HepG2 (cell line): ENCODE results near the gene PLXND1. TPM values are rescaled to one million over a fixed set of nuclear protein-coding genes. Genes with fewer than 3 reads are reported as not detected.

ENCODE experiments used
- ETV5 ChIP-seq: IDR thresholded peaks from 2 replicates; pipeline ENCODE4 v1.6.1; 2018; ENCODE audit warnings: missing biosample characterization, missing genetic modification reagents, inconsistent platforms, borderline replicate concordance
- FOXP1 ChIP-seq, 2 experiments: fragments of 450-650 bp in 1 of 2; IDR thresholded peaks; 2 replicates each; pipeline ENCODE4 v1.6.1; 2017 to 2018; ENCODE audit warnings: antibody characterized with exemption in 1 of 2
- HNF4A ChIP-seq: sonication (generic); formaldehyde crosslinking; IDR thresholded peaks from 2 replicates; pipeline ENCODE4 v1.4.0; 2020; ENCODE audit warnings: missing genetic modification reagents
- MIER2 ChIP-seq: IDR thresholded peaks from 2 replicates; pipeline ENCODE4 v1.6.1; 2016; ENCODE audit warnings: missing biosample characterization, missing genetic modification reagents
- MTF2 ChIP-seq: sonication (generic); formaldehyde crosslinking; IDR thresholded peaks from 2 replicates; pipeline ENCODE4 v1.5.0; 2020; ENCODE audit warnings: missing genetic modification reagents, borderline replicate concordance
- NFE2L2 ChIP-seq: fragments of 150-350 bp; IDR thresholded peaks from 2 replicates; pipeline ENCODE4 v1.6.1; 2014; ENCODE audit warnings: low read length
- PHB2 ChIP-seq: fragments of 450-650 bp; IDR thresholded peaks from 2 replicates; pipeline ENCODE4 v1.6.1; 2018; ENCODE audit not compliant: partially characterized antibody
- PHF8 ChIP-seq: sonication (generic); formaldehyde crosslinking; IDR thresholded peaks from 2 replicates; pipeline ENCODE4 v1.5.0; 2020; ENCODE audit warnings: missing genetic modification reagents
- POLR2AphosphoS2 ChIP-seq: IDR thresholded peaks from 2 replicates; pipeline ENCODE4 v1.6.1; 2011; ENCODE audit warnings: low read depth, low read length, improper control_type of control experiment
- SMARCC2 ChIP-seq: fragments of 450-650 bp; IDR thresholded peaks from 2 replicates; pipeline ENCODE4 v1.6.1; 2017; ENCODE audit warnings: antibody characterized with exemption, mild to moderate bottlenecking
- SRF ChIP-seq: IDR thresholded peaks from 2 replicates; pipeline ENCODE4 v1.6.1; 2011; ENCODE audit warnings: mild to moderate bottlenecking, low read depth, low read length, moderate library complexity
- TBL1XR1 ChIP-seq: fragments of 150-350 bp; IDR thresholded peaks from 2 replicates; pipeline ENCODE4 v1.6.1; 2014; ENCODE audit warnings: borderline replicate concordance, low read length; ENCODE audit not compliant: partially characterized antibody
- ZMYM4 ChIP-seq: sonication (generic); formaldehyde crosslinking; IDR thresholded peaks from 2 replicates; pipeline ENCODE4 v1.8.1; 2023; ENCODE audit warnings: mild to moderate bottlenecking, missing genetic modification reagents
- ZNF333 ChIP-seq: sonication (generic); formaldehyde crosslinking; IDR thresholded peaks from 2 replicates; pipeline ENCODE4 v1.4.0; 2020; ENCODE audit warnings: mild to moderate bottlenecking, missing genetic modification reagents, borderline replicate concordance
- ZNF501 ChIP-seq: sonication (generic); formaldehyde crosslinking; IDR thresholded peaks from 2 replicates; pipeline ENCODE4 v1.5.1; 2020; ENCODE audit warnings: mild to moderate bottlenecking, moderate library complexity, missing genetic modification reagents
- ZNF543 ChIP-seq: sonication (generic); formaldehyde crosslinking; IDR thresholded peaks from 2 replicates; pipeline ENCODE4 v1.4.0; 2020; ENCODE audit warnings: mild to moderate bottlenecking, missing genetic modification reagents
- ZNF557 ChIP-seq: sonication (generic); formaldehyde crosslinking; IDR thresholded peaks from 2 replicates; pipeline ENCODE4 v1.4.0; 2020; ENCODE audit warnings: missing genetic modification reagents
- ZNF619 ChIP-seq: sonication (generic); formaldehyde crosslinking; IDR thresholded peaks from 2 replicates; pipeline ENCODE4 v1.4.0; 2020; ENCODE audit warnings: mild to moderate bottlenecking, missing genetic modification reagents
- polyA plus RNA-seq, 8 experiments: library from polyadenylated mRNA; depleted of rRNA in 3 of 8; stranded (reverse) in 7 of 8; unstranded in 1 of 8; fragments of >200 nt; fragmentation: Illumina TruSeq in 4 of 8; extraction: Trizol in 4 of 8; gene quantifications; 2 replicates each; pipeline versions ENCODE4 v1.2.1 to v1.2.3, GENCODE V29; 2011 to 2016; ENCODE audit warnings: low read depth in 4 of 8, missing spikeins in 1 of 8, mixed read lengths in 1 of 8; ENCODE audit not compliant: insufficient read depth in 1 of 8
- total RNA-seq, 5 experiments: library from RNA; depleted of rRNA; stranded (reverse); fragments of >200 nt; fragmentation: Illumina TruSeq; extraction: Trizol; gene quantifications; 2 replicates each; pipeline ENCODE4 v1.2.3, GENCODE V29; 2016; ENCODE audit warnings: low read depth in 1 of 5
- TF ChIP-seq, protein P1 (sequence below), 2 experiments: sonication (generic) in 1 of 2; formaldehyde crosslinking in 1 of 2; IDR thresholded peaks; 2 replicates each; pipeline versions ENCODE4 v1.4.0 to v1.6.1; 2016 to 2020; ENCODE audit warnings: borderline replicate concordance in 1 of 2, low read depth in 1 of 2, mild to moderate bottlenecking in 1 of 2, missing genetic modification reagents in 1 of 2
- TF ChIP-seq, protein P2 (sequence below): IDR thresholded peaks from 2 replicates; pipeline ENCODE4 v1.6.1; 2016
- TF ChIP-seq, protein P3 (sequence below): sonication (generic); formaldehyde crosslinking; IDR thresholded peaks from 2 replicates; pipeline ENCODE4 v1.5.1; 2020; ENCODE audit warnings: mild to moderate bottlenecking, missing genetic modification reagents, borderline replicate concordance
- TF ChIP-seq, protein P4 (sequence below): sonication (generic); formaldehyde crosslinking; conservative IDR thresholded peaks from 2 replicates; pipeline ENCODE4 v1.4.0; 2020; ENCODE audit warnings: mild to moderate bottlenecking, missing genetic modification reagents, moderate library complexity

The PLXND1 gene
- total and polyA plus RNA-seq, 2 of the 13 experiments (the other 11 are each of a cell fraction or from before 2014, with no cell fraction given): 15.9 to 42.0 TPM

DNA sequence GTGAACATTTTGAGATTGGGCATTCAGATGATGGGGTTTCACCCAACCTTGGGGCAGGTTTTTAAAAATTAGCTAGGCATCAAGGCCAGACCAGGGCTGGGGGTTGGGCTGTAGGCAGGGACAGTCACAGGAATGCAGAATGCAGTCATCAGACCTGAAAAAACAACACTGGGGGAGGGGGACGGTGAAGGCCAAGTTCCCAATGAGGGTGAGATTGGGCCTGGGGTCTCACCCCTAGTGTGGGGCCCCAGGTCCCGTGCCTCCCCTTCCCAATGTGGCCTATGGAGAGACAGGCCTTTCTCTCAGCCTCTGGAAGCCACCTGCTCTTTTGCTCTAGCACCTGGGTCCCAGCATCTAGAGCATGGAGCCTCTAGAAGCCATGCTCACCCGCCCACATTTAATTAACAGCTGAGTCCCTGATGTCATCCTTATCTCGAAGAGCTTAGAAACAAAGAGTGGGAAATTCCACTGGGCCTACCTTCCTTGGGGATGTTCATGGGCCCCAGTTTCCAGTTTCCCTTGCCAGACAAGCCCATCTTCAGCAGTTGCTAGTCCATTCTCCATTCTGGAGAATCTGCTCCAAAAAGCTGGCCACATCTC lies 71.9 kb downstream of the PLXND1 start (continued):
- TF ChIP-seq, protein P1, sequence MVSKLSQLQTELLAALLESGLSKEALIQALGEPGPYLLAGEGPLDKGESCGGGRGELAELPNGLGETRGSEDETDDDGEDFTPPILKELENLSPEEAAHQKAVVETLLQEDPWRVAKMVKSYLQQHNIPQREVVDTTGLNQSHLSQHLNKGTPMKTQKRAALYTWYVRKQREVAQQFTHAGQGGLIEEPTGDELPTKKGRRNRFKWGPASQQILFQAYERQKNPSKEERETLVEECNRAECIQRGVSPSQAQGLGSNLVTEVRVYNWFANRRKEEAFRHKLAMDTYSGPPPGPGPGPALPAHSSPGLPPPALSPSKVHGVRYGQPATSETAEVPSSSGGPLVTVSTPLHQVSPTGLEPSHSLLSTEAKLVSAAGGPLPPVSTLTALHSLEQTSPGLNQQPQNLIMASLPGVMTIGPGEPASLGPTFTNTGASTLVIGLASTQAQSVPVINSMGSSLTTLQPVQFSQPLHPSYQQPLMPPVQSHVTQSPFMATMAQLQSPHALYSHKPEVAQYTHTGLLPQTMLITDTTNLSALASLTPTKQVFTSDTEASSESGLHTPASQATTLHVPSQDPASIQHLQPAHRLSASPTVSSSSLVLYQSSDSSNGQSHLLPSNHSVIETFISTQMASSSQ (IDR thresholded peaks at IDR 0.05; ENCODE audit: low read depth): peak; percentile 47; the same call in 1 of the 2 replicates
- TF ChIP-seq, protein P1 (CRISPR knock-in tag; IDR thresholded peaks at IDR 0.05; ENCODE audit: borderline replicate concordance): peak; percentile 61; the same call in 1 of the 2 replicates
- TF ChIP-seq, protein P2, sequence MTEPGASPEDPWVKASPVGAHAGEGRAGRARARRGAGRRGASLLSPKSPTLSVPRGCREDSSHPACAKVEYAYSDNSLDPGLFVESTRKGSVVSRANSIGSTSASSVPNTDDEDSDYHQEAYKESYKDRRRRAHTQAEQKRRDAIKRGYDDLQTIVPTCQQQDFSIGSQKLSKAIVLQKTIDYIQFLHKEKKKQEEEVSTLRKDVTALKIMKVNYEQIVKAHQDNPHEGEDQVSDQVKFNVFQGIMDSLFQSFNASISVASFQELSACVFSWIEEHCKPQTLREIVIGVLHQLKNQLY (CRISPR knock-in tag): no peak
- TF ChIP-seq MTF2 (CRISPR knock-in tag) (no peak), ZNF501 (no peak), PHF8 (CRISPR knock-in tag) (no peak), ETV5 (CRISPR knock-in tag) (no peak), ZNF619 (CRISPR knock-in tag) (no peak), POLR2AphosphoS2 (no peak), HNF4A (CRISPR knock-in tag) (peak; percentile 44), PHB2 (no peak), ZNF557 (CRISPR knock-in tag) (no peak), ZNF543 (CRISPR knock-in tag) (no peak), ZNF333 (no peak), SRF (no peak), MIER2 (CRISPR knock-in tag) (no peak), FOXP1 (IDR thresholded peaks at IDR 0.05) (no peak), FOXP1 (CRISPR knock-in tag; IDR thresholded peaks at IDR 0.05) (peak; percentile 56), ZMYM4 (CRISPR knock-in tag) (no peak), SMARCC2 (no peak), NFE2L2 (no peak), TBL1XR1 (peak; percentile 47)
- TF ChIP-seq, protein P3, sequence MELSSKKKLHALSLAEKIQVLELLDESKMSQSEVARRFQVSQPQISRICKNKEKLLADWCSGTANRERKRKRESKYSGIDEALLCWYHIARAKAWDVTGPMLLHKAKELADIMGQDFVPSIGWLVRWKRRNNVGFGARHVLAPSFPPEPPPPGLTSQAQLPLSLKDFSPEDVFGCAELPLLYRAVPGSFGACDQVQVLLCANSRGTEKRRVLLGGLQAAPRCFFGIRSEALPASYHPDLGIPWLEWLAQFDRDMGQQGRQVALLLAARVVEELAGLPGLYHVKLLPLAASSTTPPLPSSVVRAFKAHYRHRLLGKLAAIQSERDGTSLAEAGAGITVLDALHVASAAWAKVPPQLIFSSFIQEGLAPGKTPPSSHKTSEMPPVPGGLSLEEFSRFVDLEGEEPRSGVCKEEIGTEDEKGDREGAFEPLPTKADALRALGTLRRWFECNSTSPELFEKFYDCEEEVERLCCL: no peak
- TF ChIP-seq, protein P4, sequence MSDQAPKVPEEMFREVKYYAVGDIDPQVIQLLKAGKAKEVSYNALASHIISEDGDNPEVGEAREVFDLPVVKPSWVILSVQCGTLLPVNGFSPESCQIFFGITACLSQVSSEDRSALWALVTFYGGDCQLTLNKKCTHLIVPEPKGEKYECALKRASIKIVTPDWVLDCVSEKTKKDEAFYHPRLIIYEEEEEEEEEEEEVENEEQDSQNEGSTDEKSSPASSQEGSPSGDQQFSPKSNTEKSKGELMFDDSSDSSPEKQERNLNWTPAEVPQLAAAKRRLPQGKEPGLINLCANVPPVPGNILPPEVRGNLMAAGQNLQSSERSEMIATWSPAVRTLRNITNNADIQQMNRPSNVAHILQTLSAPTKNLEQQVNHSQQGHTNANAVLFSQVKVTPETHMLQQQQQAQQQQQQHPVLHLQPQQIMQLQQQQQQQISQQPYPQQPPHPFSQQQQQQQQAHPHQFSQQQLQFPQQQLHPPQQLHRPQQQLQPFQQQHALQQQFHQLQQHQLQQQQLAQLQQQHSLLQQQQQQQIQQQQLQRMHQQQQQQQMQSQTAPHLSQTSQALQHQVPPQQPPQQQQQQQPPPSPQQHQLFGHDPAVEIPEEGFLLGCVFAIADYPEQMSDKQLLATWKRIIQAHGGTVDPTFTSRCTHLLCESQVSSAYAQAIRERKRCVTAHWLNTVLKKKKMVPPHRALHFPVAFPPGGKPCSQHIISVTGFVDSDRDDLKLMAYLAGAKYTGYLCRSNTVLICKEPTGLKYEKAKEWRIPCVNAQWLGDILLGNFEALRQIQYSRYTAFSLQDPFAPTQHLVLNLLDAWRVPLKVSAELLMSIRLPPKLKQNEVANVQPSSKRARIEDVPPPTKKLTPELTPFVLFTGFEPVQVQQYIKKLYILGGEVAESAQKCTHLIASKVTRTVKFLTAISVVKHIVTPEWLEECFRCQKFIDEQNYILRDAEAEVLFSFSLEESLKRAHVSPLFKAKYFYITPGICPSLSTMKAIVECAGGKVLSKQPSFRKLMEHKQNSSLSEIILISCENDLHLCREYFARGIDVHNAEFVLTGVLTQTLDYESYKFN (CRISPR knock-in tag): peak; percentile 65
